ENCODE measurements around the gene NPBWR2. TPM values are rescaled to one million over a fixed set of nuclear protein-coding genes. Genes with fewer than 3 reads are reported as not detected.

The NPBWR2 gene
- total RNA-seq, 2 donors from 2014 or later, result not detected

DNA sequence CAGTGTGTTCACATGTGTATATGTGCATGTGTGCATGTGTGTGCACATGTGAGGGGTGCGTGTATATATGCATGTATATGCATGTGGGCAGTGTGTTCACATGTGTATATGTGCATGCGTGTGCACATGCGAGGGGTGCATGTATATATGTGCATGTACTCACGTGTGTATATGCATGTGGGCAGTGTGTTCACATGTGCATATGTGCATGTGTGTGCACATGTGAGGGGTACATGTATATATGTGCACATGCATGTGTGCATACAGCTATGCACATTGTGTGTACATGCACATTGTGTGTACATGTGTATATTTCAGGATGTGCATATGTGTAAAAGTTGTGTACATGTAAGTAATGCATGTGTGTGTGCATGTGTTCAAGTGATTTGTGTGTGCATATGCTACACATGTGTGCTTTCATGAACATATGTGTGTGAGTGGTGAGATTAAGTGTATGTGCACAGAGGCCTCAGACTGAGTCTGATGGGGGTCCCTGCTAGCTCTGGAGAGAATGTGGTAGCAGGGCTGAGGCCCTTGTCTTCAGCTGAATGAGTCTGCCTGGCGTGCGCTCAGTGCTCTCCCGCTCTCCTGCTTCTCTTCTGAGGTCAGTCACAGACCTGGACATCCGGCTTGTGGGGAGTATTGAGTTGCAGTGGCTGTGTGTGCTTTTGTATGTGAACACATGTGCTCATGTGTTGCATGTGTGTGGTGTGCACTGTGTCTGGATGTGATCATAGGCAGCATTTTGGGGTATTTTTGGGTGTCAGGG lies 37.0 kb upstream of the NPBWR2 start:
- no peak for DNase-seq (ENCODE audit: low spot score)
- Histone ChIP-seq H3K4me3 (no peak overlapping the region), H3K9me3 (peaks cover 0 to 7% of the 10 kb centered on the region in 2 donors), H3K27me3 (no peaks in the 10 kb centered on the region), H3K27ac (no peak overlapping the region), H3K4me1 (no peaks in the 10 kb centered on the region), H3K36me3 (no peaks in the 10 kb centered on the region)
- TF ChIP-seq CTCF (IDR thresholded peaks at IDR 0.05), result no peak

DNA sequence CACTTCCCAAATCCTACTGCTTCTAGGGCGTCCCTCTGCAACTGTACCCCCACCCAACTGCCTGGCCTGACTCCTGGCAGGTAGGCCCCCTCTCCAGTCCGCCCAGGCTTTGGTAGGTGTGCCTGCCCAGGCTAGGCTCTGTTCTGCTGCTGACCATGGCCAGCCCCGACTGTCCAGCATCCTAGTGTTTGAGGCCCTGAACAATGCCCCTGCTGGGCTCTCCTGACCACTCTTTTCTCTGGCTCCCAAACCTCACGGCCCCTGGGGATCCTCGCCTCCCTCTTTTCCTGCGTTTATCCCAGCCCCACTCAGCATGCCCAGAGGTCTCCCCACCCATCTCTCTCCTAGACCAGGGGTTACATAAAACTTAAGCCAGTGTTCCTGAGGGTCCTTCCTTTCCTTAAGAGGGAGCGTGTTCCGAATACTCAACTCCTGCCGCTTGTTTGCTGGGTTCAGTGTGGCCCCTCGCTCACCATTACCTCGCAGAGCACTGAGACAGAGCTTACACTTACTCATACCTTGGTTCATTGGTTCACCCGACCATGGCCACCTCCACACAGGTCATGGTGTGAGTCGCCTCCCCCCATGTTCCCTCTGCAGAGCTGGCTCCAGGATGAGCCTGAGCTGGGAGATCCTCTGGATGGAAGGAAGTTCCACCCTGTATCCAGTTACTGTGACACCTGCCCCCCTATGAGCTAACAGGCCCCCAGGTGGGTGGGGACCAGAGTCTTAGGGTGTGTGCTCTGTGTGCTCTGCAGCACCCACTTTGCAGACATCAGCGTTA lies 35.8 kb upstream of the NPBWR2 start:
- no peak for DNase-seq (ENCODE audit: low spot score)
- H3K27ac ChIP-seq, result no peak overlapping the region
- no peak for TF ChIP-seq CTCF (IDR thresholded peaks at IDR 0.05)
- H3K9me3 ChIP-seq, result peaks cover 0 to 7% of the 10 kb centered on the region in 2 donors
- H3K36me3 ChIP-seq, result no peaks in the 10 kb centered on the region
- no peak overlapping the region for H3K4me3 ChIP-seq
- no peaks in the 10 kb centered on the region for H3K4me1 ChIP-seq
- no peaks in the 10 kb centered on the region for H3K27me3 ChIP-seq

DNA sequence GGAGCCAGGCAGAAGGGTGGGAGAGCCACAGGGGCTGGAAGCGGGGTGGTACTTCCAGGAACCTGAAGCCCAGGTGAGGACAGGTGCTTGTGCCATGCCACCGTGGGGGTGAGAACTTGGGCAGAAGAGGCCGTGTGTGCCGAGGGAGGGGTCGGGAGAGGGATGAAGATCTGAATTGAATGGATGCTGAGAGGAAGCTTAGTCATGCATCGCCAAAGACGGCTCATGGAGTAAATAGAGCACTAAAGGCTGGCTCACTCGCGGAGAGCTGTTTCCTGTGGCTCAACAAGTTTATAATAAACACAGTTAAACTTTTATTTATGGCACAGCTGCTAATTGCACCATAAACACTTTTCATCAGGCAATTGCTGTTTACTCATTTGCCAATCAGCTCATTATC lies 35.2 kb upstream of the NPBWR2 start:
- TF ChIP-seq CTCF (IDR thresholded peaks at IDR 0.05), result no peak
- no peak overlapping the region for H3K4me3 ChIP-seq
- no peak for DNase-seq (ENCODE audit: low spot score)
- peaks cover 0 to 7% of the 10 kb centered on the region in 2 donors for H3K9me3 ChIP-seq
- no peaks in the 10 kb centered on the region for H3K36me3 ChIP-seq
- no peak overlapping the region for H3K27ac ChIP-seq
- H3K4me1 ChIP-seq, result no peaks in the 10 kb centered on the region
- no peaks in the 10 kb centered on the region for H3K27me3 ChIP-seq

DNA sequence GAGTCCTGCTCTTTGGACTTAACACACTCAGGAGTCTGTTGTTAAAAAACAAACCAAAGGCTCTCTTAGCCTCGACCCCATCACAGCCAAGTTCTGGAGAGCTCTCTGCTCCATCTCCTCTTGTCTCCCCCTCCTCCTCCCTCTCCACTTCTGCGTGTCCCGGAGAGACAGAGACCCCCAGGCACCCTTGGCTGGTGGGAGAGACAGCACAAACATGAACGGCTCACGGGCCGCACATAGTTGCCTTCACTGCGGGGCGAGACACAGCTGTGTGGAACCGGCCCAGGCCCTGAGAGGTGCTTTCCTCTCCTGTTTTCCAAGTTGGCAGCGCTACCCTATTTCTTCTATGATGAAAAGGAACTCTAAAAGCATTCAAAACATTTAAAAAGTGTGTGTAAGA lies 33.6 kb upstream of the NPBWR2 start:
- no peak for DNase-seq (ENCODE audit: low spot score)
- Histone ChIP-seq H3K27me3 (no peaks in the 10 kb centered on the region), H3K4me1 (no peaks in the 10 kb centered on the region), H3K36me3 (no peaks in the 10 kb centered on the region), H3K9me3 (peaks cover 0 to 7% of the 10 kb centered on the region in 2 donors), H3K27ac (no peak overlapping the region), H3K4me3 (no peak overlapping the region)
- no peak for TF ChIP-seq CTCF (IDR thresholded peaks at IDR 0.05)

GRCh38 chr20:64140061-64140931 lies 32.9 kb upstream of the NPBWR2 start:
- no peak overlapping the region for H3K4me3 ChIP-seq
- peaks cover 0 to 4% of the 10 kb centered on the region in 2 donors for H3K9me3 ChIP-seq
- no peak for TF ChIP-seq CTCF (IDR thresholded peaks at IDR 0.05)
- no peaks in the 10 kb centered on the region for H3K27me3 ChIP-seq
- no peaks in the 10 kb centered on the region for H3K4me1 ChIP-seq
- DNase-seq (ENCODE audit: low spot score), result no peak
- no peak overlapping the region for H3K27ac ChIP-seq
- no peaks in the 10 kb centered on the region for H3K36me3 ChIP-seq
